Measurements from ENCODE around the gene DNAH3.

Gene DNAH3

GRCh38 chr16:21084631-21085225, 65.9 kb downstream of the DNAH3 start:
- TF ChIP-seq MAX (IDR thresholded peaks at IDR 0.05; ENCODE audit: low read depth, low read length): no peak
- DNase-seq (ENCODE audit: low read depth): no peak
- no peak overlapping the region for H3K4me3 ChIP-seq (ENCODE audit: low read depth, low read length)

- peak; percentile 82 for TF ChIP-seq CTCF (IDR thresholded peaks at IDR 0.05; ENCODE audit: low read depth, low read length)
- TF ChIP-seq POLR2A (IDR thresholded peaks at IDR 0.05; ENCODE audit: extremely low read depth, insufficient read length): no peak
- TF ChIP-seq MAX (IDR thresholded peaks at IDR 0.05; ENCODE audit: low read depth, low read length): no peak
- TF ChIP-seq MYC (IDR thresholded peaks at IDR 0.05; ENCODE audit: low read depth, low read length): no peak
- peak; percentile 68 for DNase-seq (ENCODE audit: low read depth)
- no peak overlapping the region for H3K4me3 ChIP-seq (ENCODE audit: low read depth, low read length)
Measured at GRCh38 chr16:21083729-21084268, 66.8 kb downstream of the DNAH3 start.

- no peak for TF ChIP-seq CTCF (IDR thresholded peaks at IDR 0.05; ENCODE audit: low read depth, low read length)
- no peak for TF ChIP-seq POLR2A (IDR thresholded peaks at IDR 0.05; ENCODE audit: extremely low read depth, insufficient read length)
- no peak for TF ChIP-seq MYC (IDR thresholded peaks at IDR 0.05; ENCODE audit: low read depth, low read length)
- no peak for TF ChIP-seq MAX (IDR thresholded peaks at IDR 0.05; ENCODE audit: low read depth, low read length)
- H3K4me3 ChIP-seq (ENCODE audit: low read depth, low read length): no peak overlapping the region
- no peak for DNase-seq (ENCODE audit: low read depth)
Measured at GRCh38 chr16:21081329-21081728, 69.3 kb downstream of the DNAH3 start.

- DNase-seq (ENCODE audit: low read depth): no peak
- TF ChIP-seq POLR2A (IDR thresholded peaks at IDR 0.05; ENCODE audit: extremely low read depth, insufficient read length) (no peak), MAX (IDR thresholded peaks at IDR 0.05; ENCODE audit: low read depth, low read length) (no peak), CTCF (IDR thresholded peaks at IDR 0.05; ENCODE audit: low read depth, low read length) (no peak), MYC (IDR thresholded peaks at IDR 0.05; ENCODE audit: low read depth, low read length) (no peak)
- no peak overlapping the region for H3K4me3 ChIP-seq (ENCODE audit: low read depth, low read length)
Measured at GRCh38 chr16:21078563-21078962, 72.1 kb downstream of the DNAH3 start.

- TF ChIP-seq CTCF (IDR thresholded peaks at IDR 0.05; ENCODE audit: low read depth, low read length) (no peak), MAX (IDR thresholded peaks at IDR 0.05; ENCODE audit: low read depth, low read length) (no peak), MYC (IDR thresholded peaks at IDR 0.05; ENCODE audit: low read depth, low read length) (no peak), POLR2A (IDR thresholded peaks at IDR 0.05; ENCODE audit: extremely low read depth, insufficient read length) (no peak)
- peak; percentile 36 for DNase-seq (ENCODE audit: low read depth)
- H3K4me3 ChIP-seq (ENCODE audit: low read depth, low read length): no peak overlapping the region
Measured at GRCh38 chr16:21076186-21076883, 74.3 kb downstream of the DNAH3 start.

- no peak overlapping the region for H3K4me3 ChIP-seq (ENCODE audit: low read depth, low read length)
- TF ChIP-seq MYC (IDR thresholded peaks at IDR 0.05; ENCODE audit: low read depth, low read length) (no peak), CTCF (IDR thresholded peaks at IDR 0.05; ENCODE audit: low read depth, low read length) (no peak), POLR2A (IDR thresholded peaks at IDR 0.05; ENCODE audit: extremely low read depth, insufficient read length) (no peak), MAX (IDR thresholded peaks at IDR 0.05; ENCODE audit: low read depth, low read length) (no peak)
- peak; percentile 70 for DNase-seq (ENCODE audit: low read depth)
Measured at GRCh38 chr16:21075252-21075651, 75.4 kb downstream of the DNAH3 start.

Measured in NB4 (cell line).